GM23338 (cell line): ENCODE data around the gene LRIT2. TPM values are rescaled to one million over a fixed set of nuclear protein-coding genes. Genes with fewer than 3 reads are reported as not detected.

ENCODE experiments used
- POLR2AphosphoS5 ChIP-seq: IDR thresholded peaks from 2 replicates; pipeline ENCODE4 v1.6.1; 2016; ENCODE audit warnings: antibody characterized with exemption, low read depth
- ZNF114 ChIP-seq: fragments of 250-450 bp; sonication (Bioruptor Pico); IDR thresholded peaks from 2 replicates; pipeline ENCODE4 v1.5.0; 2020; ENCODE audit warnings: mild to moderate bottlenecking, moderate library complexity
- polyA plus RNA-seq: library from polyadenylated mRNA; unstranded; fragments of >200 nt; fragmentation: Nextera tagmentation; extraction: Ambion mirVana; gene quantifications from 2 replicates; pipeline ENCODE4 v1.2.1, GENCODE V29; 2016
- total RNA-seq: library from RNA; depleted of rRNA; stranded (reverse); fragments of >200 nt; shearing (Covaris generic); gene quantifications from 2 replicates; pipeline ENCODE4 v1.2.3, GENCODE V29; 2014
- TF ChIP-seq, protein P1 (sequence below): fragments of 250-450 bp; sonication (Bioruptor Pico); IDR thresholded peaks from 2 replicates; pipeline ENCODE4 v1.5.0; 2020; ENCODE audit warnings: mild to moderate bottlenecking, moderate library complexity
- TF ChIP-seq, protein P2 (sequence below): IDR thresholded peaks from one replicate; pipeline ENCODE4 v1.6.1; 2018; ENCODE audit warnings: antibody characterized with exemption; ENCODE audit not compliant: unreplicated experiment
- TF ChIP-seq, protein P3 (sequence below): IDR thresholded peaks from 2 replicates; pipeline ENCODE4 v1.6.1; 2016; ENCODE audit warnings: antibody characterized with exemption

The LRIT2 gene
- total and polyA plus RNA-seq, 2 experiments from 2014 or later: not detected

DNA sequence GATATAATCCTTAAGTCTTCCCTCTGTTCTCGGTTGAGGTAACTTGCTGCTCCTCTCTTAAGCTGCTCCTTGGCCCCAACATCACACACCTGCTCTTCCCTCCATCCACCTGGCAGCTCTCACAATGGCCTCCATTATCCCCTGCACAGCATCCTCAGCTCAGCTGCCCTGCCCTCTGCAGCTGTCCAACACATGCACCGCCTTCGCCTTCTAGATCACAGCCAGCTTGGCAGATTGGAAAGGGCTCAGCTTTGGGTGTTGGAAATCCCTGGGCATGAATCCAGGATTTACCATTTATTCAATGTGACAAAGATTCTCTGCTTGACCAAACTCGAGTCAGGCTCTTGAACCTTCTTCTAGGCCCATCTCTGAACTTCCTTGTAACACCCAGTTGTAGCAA, 40.1 kb upstream of the LRIT2 start (continued):
- TF ChIP-seq, protein P1, sequence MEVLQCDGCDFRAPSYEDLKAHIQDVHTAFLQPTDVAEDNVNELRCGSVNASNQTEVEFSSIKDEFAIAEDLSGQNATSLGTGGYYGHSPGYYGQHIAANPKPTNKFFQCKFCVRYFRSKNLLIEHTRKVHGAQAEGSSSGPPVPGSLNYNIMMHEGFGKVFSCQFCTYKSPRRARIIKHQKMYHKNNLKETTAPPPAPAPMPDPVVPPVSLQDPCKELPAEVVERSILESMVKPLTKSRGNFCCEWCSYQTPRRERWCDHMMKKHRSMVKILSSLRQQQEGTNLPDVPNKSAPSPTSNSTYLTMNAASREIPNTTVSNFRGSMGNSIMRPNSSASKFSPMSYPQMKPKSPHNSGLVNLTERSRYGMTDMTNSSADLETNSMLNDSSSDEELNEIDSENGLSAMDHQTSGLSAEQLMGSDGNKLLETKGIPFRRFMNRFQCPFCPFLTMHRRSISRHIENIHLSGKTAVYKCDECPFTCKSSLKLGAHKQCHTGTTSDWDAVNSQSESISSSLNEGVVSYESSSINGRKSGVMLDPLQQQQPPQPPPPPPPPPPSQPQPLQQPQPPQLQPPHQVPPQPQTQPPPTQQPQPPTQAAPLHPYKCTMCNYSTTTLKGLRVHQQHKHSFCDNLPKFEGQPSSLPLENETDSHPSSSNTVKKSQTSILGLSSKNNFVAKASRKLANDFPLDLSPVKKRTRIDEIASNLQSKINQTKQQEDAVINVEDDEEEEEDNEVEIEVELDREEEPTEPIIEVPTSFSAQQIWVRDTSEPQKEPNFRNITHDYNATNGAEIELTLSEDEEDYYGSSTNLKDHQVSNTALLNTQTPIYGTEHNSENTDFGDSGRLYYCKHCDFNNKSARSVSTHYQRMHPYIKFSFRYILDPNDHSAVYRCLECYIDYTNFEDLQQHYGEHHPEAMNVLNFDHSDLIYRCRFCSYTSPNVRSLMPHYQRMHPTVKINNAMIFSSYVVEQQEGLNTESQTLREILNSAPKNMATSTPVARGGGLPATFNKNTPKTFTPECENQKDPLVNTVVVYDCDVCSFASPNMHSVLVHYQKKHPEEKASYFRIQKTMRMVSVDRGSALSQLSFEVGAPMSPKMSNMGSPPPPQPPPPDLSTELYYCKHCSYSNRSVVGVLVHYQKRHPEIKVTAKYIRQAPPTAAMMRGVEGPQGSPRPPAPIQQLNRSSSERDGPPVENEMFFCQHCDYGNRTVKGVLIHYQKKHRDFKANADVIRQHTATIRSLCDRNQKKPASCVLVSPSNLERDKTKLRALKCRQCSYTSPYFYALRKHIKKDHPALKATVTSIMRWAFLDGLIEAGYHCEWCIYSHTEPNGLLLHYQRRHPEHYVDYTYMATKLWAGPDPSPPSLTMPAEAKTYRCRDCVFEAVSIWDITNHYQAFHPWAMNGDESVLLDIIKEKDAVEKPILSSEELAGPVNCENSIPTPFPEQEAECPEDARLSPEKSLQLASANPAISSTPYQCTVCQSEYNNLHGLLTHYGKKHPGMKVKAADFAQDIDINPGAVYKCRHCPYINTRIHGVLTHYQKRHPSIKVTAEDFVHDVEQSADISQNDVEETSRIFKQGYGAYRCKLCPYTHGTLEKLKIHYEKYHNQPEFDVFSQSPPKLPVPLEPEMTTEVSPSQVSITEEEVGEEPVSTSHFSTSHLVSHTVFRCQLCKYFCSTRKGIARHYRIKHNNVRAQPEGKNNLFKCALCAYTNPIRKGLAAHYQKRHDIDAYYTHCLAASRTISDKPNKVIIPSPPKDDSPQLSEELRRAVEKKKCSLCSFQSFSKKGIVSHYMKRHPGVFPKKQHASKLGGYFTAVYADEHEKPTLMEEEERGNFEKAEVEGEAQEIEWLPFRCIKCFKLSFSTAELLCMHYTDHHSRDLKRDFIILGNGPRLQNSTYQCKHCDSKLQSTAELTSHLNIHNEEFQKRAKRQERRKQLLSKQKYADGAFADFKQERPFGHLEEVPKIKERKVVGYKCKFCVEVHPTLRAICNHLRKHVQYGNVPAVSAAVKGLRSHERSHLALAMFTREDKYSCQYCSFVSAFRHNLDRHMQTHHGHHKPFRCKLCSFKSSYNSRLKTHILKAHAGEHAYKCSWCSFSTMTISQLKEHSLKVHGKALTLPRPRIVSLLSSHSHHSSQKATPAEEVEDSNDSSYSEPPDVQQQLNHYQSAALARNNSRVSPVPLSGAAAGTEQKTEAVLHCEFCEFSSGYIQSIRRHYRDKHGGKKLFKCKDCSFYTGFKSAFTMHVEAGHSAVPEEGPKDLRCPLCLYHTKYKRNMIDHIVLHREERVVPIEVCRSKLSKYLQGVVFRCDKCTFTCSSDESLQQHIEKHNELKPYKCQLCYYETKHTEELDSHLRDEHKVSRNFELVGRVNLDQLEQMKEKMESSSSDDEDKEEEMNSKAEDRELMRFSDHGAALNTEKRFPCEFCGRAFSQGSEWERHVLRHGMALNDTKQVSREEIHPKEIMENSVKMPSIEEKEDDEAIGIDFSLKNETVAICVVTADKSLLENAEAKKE: no peak
- TF ChIP-seq POLR2AphosphoS5 (no peak), ZNF114 (no peak)
- TF ChIP-seq, protein P2, sequence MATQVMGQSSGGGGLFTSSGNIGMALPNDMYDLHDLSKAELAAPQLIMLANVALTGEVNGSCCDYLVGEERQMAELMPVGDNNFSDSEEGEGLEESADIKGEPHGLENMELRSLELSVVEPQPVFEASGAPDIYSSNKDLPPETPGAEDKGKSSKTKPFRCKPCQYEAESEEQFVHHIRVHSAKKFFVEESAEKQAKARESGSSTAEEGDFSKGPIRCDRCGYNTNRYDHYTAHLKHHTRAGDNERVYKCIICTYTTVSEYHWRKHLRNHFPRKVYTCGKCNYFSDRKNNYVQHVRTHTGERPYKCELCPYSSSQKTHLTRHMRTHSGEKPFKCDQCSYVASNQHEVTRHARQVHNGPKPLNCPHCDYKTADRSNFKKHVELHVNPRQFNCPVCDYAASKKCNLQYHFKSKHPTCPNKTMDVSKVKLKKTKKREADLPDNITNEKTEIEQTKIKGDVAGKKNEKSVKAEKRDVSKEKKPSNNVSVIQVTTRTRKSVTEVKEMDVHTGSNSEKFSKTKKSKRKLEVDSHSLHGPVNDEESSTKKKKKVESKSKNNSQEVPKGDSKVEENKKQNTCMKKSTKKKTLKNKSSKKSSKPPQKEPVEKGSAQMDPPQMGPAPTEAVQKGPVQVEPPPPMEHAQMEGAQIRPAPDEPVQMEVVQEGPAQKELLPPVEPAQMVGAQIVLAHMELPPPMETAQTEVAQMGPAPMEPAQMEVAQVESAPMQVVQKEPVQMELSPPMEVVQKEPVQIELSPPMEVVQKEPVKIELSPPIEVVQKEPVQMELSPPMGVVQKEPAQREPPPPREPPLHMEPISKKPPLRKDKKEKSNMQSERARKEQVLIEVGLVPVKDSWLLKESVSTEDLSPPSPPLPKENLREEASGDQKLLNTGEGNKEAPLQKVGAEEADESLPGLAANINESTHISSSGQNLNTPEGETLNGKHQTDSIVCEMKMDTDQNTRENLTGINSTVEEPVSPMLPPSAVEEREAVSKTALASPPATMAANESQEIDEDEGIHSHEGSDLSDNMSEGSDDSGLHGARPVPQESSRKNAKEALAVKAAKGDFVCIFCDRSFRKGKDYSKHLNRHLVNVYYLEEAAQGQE: no peak
- TF ChIP-seq, protein P3, sequence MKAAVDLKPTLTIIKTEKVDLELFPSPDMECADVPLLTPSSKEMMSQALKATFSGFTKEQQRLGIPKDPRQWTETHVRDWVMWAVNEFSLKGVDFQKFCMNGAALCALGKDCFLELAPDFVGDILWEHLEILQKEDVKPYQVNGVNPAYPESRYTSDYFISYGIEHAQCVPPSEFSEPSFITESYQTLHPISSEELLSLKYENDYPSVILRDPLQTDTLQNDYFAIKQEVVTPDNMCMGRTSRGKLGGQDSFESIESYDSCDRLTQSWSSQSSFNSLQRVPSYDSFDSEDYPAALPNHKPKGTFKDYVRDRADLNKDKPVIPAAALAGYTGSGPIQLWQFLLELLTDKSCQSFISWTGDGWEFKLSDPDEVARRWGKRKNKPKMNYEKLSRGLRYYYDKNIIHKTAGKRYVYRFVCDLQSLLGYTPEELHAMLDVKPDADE: no peak
